HG02678 (cell line): ENCODE measurements around the gene APOB.

ENCODE experiments used
- ATAC-seq: cut with Tn5 transposase; IDR thresholded peaks from one replicate; pipeline ENCODE4 v1.9.1; 2021; ENCODE audit warnings: mild to moderate bottlenecking, moderate library complexity; ENCODE audit not compliant: unreplicated experiment

Gene APOB

DNA sequence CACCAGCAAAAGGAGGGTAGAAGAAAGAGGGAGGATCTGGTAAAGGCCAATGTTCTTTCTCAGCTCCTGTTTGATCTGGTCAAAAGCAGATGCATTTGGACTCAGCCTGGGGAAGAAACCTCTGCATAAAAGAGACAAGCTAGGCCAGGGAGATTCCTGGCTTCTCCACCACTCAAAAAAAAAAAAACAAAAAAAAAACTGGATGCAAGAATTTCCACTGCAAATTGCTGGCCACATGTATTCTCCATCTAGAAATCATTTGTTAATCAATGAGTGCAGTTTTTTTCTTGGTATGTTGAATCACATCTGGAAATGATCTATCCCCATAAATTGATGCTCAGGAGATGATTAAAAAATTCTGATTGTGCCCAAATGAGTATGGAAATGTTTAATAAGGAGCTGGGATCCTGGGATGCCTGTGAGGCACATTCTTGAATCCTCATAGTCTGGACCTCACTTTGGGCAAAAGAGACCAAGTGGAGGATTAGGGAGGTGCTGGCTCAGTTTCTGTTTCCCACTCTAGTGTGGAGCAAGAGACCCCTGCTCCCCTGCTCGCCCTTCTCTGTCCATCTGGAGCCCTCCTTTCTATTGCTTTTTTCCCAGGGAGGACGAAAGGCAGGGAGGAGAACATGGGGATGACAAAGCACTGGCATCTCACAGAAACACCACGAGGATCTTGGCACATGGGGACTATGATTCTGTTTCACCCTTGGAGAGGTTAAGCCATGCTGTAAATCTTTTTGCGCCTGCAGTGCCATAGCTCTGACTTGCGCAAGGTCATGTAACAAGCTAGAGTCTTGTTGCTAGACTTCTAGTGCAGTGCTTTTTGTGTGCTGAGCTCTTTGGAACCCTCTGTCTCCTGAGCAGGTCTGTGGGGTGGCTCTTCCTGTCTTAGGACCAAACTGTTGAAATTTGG lies 57.6 kb downstream of the APOB start:
- no peak for ATAC-seq

DNA sequence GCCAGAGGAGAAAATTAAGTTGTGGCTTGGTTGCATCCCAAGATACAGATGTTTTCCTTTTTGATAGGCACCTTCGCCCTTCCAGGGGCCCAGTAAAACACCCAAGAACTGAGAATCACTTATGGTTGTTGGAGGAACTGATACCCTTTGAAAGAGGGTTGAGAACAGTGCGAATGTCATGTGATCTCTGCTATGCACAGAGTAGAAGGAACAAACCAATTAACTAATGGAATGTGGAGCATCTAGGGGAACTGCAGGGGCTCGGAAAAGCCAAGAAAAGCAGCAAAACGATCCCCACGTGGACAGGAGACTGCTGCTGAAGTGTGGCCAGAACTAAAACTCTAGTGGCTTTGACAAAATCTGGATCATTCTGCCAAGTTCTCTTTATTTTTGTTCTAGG lies 58.8 kb downstream of the APOB start:
- ATAC-seq: no peak

DNA sequence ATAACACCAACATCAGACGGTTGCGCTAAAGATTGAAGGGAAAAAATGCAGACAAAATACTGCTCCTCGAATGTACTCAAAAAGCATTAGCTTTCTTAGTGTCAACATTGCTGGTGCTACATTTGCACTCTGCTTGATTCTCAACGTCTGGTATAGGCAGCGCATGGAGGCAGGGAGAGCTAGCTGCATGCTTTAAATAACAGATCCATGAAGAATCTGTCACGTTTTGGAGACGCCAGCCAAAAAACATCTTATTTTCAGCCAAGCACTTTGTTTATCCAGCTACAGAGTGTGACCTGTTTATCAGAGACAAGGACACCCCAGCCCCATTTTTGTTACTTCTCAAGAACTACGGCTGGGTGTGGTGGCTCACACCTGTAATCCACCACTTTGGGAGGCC lies 59.5 kb downstream of the APOB start:
- no peak for ATAC-seq

DNA sequence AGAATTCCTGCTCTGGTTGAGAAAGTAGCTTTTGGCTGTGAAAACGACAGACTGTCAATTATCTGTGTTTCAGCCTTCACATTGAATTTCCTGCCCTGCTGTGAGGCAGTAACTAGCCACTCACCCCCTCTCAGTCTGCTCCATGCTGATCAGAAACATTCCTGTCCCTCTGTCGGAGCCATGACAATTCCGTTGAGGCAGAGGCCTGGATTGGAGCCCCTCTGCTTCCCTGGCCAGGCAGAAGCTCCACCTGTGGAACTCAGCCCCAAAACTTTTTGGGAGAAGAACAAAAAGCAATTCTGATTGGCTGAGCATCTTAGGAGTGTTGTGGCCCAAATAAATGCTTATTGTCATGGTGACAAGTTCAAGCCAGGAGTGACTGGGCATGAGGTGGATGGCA lies 60.0 kb downstream of the APOB start:
- no peak for ATAC-seq

DNA sequence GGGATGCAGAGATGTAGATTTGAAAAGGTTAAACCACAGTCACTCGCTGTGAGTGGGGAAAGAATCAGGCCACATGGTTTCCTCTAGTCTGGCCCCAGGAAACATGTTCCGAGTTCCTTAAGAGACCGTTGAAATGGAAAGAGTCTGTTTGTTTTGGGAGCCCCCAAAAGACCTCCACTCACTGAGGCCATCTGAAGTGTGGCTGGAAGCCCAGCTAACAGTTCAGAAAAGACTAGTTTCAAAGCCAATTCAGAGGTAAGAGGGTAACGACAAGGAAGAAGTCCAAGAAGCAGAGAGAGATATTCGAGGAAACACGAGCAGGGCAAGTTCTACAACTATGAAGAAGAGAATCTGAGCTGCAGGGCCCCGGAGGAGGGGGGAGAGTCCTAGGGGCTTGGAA lies 61.0 kb downstream of the APOB start:
- ATAC-seq: no peak

DNA sequence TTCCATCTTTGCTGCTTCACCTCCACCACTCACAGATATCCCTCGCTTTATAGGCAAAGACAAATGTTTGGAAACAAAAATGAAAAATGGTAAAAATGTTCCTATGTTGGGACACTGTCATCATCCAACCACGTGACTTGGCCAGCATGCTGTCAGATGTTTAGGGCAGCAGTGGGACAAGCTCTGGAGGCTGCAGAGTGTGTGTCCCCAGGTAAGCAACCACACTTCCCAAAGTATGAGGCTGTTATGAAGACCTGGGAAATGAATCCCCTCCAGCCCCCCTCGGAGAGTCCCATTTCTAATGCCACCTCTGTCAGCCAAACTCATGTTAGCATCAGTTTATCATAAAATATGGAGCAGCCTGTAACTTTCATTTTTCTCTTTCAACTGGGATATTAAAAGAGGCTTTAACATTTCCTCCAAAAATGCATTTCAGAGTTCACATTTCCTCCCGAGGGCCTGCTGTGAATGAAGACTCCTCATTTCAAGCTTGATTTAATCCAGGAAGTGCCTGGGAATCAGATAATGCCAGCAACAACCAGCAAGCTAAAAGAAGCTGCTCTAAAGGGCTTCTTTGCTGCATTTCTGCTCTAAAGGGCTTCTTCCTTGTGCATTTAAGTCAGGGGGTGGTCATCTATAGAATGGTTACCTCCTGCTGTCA lies 66.2 kb downstream of the APOB start:
- ATAC-seq: no peak

DNA sequence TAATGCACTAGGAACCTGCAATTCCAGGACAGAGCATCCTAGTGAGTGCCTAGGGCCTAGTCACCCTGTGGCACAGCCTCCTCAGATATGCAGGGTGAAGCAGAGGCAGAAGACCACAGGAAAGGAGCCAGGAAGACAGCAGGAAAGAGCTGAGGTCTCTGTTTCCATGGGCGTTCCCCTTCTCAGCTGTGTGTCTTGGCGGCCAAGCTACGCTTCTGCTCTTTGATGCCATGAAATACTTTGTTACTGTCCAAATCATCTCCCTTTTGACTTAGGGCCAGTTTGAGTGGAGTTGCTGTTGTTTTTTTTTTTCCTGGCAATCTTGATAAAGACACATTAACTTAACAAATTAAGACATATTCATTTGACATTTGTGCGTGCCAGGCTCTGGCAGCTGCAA lies 67.3 kb downstream of the APOB start:
- ATAC-seq: no peak

DNA sequence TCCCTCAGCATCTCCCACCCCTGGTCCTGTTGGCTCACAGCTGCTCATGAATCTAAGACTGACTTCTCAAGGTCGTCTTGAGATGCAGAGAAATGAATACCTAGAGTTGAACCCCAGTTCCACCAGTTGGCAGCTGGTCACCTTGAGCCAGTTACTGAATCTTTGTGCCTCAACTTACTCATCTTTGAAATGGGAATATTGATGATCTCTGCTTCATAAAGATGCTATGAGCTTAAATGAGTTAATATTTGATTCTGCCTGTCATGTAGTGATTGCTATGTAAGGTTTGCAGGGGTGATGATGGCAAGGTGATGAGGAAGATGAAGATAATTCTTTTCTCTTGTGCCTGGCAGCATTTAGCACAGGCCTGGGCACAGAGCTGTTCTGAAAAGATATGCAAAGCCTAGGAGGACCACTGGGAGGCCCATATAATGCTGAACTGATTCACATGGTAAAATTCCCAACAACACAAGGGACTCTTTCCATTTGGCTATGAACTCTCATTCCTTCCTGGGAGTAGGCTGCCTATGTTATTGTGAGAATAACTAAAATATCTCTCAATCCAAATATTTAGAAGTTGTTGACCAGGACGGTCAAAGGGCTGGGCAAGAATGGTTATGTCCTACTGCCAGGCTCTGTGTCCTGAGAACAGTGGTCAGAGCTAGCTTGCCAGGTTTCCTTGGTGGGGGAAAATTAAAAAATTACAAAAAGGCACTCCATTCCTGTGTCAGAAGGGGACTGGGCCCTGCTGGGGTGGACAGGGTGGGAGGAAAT lies 70.9 kb downstream of the APOB start:
- no peak for ATAC-seq

DNA sequence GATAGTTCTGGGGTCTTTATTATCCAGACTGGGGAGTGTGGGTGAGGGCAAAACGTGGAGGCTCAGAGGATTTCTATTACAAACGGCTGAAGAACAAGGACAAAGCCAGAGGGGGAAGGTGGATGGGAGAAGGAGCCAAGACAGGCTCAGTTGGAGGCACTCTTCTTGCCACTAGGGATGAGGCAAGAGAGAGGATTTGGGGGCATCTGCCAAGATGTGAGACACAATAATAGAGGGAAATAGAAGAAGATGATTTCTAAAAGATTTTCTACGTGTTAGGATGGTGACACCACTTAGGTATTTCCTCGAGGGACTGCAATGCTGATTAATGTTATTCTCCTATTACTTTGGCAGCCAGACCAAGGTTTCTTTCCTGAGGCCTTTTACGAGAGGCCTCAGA lies 71.8 kb downstream of the APOB start:
- ATAC-seq: no peak

DNA sequence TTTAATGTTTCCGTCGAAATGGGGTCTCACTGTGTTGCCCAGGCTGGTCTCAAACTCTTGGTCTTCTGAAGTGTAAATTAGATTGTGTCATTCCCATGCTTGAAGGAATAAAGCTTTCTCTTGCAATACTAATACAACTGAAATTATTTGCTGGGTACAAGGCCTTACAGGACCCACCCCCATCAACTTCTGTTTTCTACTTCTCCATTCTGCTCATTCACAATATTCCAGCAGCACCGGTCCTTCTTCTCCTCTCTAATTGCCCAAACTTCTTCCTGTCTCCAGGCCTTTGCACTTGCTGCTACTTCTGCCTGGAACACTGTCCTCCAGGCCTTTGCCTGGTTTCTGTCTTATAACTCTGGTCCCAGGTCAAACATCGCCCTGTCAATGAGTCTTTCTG lies 73.8 kb downstream of the APOB start:
- ATAC-seq: no peak

DNA sequence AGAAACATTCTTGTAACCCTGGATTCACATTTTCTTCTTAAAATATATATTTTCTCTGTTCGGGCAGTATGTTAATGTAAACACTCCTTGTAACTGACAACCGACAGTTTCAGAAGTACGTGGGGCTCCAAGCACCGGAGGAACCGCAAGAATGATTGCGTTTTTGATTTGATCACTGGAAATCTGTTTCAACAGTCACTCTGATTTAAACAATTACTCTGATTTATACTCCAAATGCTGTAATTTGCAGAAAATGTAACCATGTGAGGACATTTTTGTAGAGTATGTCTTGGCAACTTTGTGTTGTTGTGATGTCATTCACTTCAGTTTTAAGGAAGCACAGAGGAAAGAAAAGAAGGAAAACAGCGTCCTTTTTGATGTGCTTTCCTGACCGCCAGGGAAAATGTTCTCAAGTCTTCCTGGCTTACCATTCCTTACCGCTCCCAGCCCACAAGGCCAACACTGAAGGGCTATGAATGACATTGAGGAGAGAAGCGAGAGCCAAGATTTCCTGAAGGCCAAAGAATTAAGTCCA lies 77.7 kb downstream of the APOB start:
- ATAC-seq: no peak

DNA sequence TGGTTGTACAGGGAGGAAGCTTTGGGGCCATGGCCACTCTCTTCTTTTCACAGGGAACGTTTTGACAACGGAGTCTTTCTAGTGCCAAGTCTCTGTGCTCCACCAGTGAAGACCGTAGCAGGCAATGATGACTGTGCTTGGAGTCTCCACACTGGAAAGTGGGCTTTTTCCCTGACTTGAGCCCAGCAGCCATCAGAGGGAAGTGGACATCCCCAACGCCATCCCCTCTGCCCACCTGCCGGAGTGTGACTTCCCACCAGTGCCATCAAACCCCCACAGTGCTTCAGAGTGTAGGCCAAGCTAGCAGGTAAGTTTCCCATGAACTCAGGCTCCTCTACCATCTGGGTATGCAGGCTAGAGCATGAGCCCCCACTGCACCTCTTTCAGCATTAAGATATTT lies 78.7 kb downstream of the APOB start:
- no peak for ATAC-seq

DNA sequence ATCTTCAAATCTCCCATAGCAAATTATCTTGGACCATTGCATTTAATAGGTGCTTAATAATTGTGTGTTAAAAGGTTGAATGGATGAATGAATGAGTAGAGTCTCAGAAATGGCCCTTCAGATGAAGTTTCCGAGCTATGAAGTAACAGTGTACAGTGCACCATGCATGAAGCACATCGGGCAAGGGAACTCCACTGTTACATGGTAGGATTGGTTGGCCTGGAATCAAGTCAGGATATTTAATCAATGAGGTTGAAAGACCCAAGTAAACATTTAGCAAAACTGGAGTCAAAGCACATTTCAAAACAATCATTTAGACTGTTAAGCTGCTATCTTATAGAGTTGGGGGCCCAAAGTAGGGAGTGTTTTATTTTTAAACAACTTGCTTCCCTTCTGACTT lies 80.0 kb downstream of the APOB start:
- no peak for ATAC-seq

DNA sequence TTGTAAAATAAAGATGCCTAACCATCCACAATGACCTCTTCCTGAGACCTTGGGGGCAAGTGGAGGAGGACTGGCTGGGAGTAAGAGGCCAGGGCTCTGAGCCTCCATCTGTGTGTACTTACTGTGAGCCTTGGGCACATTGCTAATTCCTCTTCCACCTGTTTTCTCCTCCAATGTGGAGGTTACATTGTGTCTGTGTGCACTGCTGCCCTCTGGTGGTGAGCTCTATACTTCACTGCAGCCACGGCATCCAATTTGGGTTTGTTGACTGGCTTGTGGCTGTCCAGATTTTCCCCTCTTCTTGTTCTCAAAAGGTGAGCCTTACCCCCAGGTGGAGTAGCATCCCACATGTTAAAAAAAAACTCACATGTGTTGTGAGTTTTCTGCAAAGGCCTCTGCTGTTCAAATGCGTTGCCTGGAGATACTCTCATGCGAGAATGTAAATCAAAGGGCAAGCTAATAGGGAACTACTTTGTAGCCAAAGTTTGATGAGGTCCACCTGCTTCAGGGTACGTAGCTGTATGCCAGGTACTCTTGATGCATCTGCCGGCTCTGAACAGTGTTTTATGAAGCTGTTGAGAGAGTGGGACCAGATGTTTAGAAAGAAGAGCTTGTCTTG lies 80.8 kb downstream of the APOB start:
- ATAC-seq: peak; percentile 76

DNA sequence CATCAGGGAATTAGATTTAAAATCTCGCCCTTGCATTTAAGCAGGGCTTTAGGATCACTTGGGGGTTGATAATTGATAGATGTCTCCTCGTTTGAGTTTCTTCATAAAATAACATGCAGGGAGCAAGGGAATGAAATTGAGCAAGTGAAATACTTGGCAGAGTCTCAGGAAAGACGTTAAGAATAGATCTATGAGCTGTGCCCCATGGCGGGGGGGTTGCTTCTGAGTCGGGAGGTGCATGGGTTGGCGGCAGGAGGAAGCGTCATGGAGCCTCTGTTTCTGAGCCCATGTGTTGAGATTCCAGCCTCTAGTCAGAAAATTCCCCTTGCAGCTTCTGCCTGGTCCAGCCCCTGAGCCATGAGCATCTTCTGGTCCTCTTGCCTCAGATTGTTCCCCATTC lies 82.0 kb downstream of the APOB start:
- ATAC-seq: no peak

DNA sequence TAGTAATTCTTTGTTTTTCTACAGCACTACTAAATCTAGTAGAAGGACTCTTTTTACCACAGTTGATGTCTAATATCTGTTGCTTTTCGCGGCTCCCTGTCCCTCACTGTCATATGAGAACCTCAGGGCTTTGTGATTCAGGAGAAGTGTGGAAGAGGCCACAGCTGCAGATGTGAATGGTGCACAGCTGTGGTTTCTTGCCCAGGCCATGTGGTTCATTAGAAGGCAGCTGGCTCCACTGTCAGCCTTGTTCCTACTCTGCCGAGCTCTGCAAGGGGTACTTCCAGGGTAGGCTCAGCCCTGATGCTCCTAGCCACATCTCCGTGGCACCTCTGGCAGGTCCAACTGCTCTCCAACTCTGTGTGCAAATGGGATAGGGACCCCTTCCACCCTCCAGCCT lies 83.9 kb downstream of the APOB start:
- no peak for ATAC-seq

DNA sequence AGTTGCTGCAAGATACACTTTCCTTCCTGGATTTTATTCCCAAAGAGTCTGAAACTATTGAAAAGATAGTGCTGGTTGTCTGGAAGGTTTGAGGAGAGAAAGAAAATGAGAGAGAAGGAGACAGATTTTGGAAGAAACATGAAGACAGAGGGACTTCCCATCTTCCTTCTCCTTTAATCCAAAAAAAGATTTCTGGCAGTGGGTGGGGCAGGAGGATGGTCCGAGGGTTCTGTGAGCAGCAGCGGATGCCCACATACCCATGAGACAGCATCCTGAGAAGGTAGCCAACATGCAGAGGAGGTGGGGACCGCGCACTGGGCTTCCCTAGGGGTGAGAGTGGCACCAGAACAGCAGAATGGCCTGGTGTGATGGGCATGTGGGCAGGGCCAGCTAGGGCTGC lies 84.6 kb downstream of the APOB start:
- no peak for ATAC-seq

DNA sequence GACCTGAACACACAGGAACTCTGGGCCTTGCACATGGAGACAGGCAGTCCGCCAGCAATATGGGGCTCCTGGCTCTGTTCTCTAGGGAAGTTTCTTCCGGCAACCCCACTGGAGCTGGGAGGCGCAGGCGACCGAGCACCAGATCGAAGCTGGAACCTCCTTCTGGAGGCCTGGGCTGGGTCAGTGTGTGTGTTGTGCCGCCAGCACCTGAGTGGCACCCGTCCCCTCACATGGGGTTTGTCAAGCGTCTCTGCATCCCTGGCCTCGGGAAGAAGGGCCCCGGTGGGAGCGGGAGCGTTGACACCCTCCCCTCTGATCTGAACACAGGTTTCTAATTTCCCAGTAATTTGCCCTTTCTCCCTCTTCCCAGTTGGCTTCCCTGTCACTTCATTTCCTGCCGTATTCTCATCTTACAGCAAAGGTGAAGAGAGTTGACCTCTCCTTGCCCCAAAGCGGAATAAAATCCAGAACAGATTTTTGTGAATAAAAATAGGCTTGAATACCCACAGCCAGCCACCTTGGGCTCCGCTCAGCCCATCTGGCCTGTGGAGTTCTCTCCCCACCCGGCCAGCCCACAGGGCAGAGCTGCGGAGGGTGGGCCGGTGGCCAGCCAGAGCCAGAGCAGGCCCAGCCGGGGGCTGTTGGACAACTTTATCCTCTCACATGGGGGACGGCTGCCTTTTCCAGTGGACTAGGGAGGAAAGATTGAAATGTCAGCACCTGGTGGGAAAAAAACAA lies 85.9 kb downstream of the APOB start:
- ATAC-seq: no peak

DNA sequence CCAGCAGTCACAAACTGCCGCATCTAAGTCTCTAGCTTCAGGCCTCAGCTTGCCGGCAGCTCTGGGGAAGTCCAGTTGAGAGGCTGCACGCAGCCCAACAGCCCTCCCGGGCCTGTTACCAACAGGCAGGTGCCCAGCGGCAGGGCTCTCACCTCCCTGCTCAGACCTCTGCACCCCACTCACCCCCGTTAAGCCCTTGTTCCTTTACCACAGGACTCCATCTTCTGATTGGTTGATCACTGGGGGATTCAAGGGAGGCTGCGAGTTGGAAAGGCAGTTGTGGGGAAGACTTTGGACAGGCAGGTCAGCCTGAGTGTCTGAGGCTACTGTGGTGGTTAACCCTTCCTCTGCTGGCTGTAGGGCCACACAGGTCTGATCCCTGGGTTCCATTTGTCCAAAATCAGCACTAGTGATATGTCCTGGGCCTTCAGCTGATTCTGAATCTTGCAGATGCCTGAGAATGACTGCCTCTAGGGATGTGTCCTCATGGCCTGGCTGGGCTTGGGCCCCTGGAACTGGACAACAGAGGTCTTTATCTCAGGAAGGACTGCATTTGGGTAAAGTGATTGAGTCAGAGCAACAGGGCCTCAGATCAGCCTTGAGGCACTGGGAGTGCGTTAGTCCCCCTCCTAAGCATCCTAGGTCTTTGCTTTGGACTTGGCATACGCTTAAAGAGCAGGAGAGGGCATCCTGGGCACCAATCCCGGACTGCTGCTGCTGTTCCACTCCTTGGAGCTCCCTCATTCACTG lies 88.4 kb downstream of the APOB start:
- ATAC-seq: no peak
